Psoas muscle (tissue), 8 donors: ENCODE results near the gene ST3GAL5. TPM values are rescaled to one million over a fixed set of nuclear protein-coding genes. Genes with fewer than 3 reads are reported as not detected.

ENCODE experiments used
- ATAC-seq, 4 donors: fragments of 200-7000 bp; cut with Tn5 transposase; one replicate each; pipeline ENCODE4 v1.9.1; 2020; ENCODE audit warnings: moderate library complexity in 3 of 4, mild to moderate bottlenecking in 2 of 4
- DNase-seq, 2 donors: peaks; one replicate each; pipeline ENCODE4 v3.0.0-alpha.2; 2020
- H3K27ac ChIP-seq: fragments of 200-600 bp; one replicate; pipeline ENCODE4 v1.8.0; 2022
- H3K27me3 ChIP-seq, 3 donors: fragments of 200-600 bp in 1 of 3; one replicate each; pipeline versions ENCODE4 v1.6.1 to v1.8.0; 2013 to 2022; ENCODE audit warnings: low read length in 2 of 3, mild to moderate bottlenecking in 2 of 3, moderate library complexity in 1 of 3; ENCODE audit not compliant: insufficient read depth in 3 of 3
- H3K36me3 ChIP-seq, 2 donors: fragments of 200-600 bp in 1 of 2; one replicate each; pipeline versions ENCODE4 v1.6.1 to v1.8.0; 2013 to 2022; ENCODE audit warnings: low read depth in 1 of 2, mild to moderate bottlenecking in 1 of 2, moderate library complexity in 1 of 2; ENCODE audit not compliant: insufficient read depth in 1 of 2
- H3K4me1 ChIP-seq: fragments of 200-600 bp; one replicate; pipeline ENCODE4 v1.8.0; 2022
- H3K4me3 ChIP-seq: fragments of 200-600 bp; one replicate; pipeline ENCODE4 v1.8.0; 2022; ENCODE audit warnings: mild to moderate bottlenecking
- H3K9me3 ChIP-seq: fragments of 200-600 bp; one replicate; pipeline ENCODE4 v1.8.0; 2022
- CTCF ChIP-seq: fragments of 200-600 bp; IDR thresholded peaks from one replicate; pipeline ENCODE4 v1.8.0; 2022; ENCODE audit warnings: antibody characterized with exemption
- WGBS, 3 donors: extraction: QIAGEN DNeasy Blood & Tissue Kit; methylation state at CpG; one replicate each; pipeline versions ENCODE4 v1.1.6 to v1.1.7; 2013; 5-methylcytosine and 5-hydroxymethylcytosine counted together
- intact Hi-C, 2 donors: fragments of 100-400 bp; cut with DNase I; formaldehyde crosslinking; loops; one replicate each; pipeline versions ENCODE4 v1.11.0 to v1.14.2; 2022
- polyA plus RNA-seq, 3 donors: library from polyadenylated mRNA; stranded (reverse); fragments of 200-250 nt; gene quantifications; one replicate each; pipeline ENCODE4 v1.2.3, GENCODE V29; 2013
- total RNA-seq, 4 donors: library from RNA; stranded (reverse); fragmentation: NEBNext Ultra II Directional in 2 of 4; extraction: Animal tissue kit (Norgen Biotek cat#: 25700) in 2 of 4; gene quantifications; one replicate each; pipeline versions ENCODE4 v1.2.1 to v1.2.4, GENCODE V29; 2021 to 2023
- donor health status: healthy with polysubstance abuse.
- donor health status: DM: no; HTN: no; CAD: no; lungs with moderate emphysema.
- donor health status: Bipolar disorder and iron deficiency.
- donor health status: healthy.
- donor health status: DM: yes; HTN: yes; CAD: no.
- donor health status: DM: no; HTN: no; CAD: no.
- donor health status: DM: no; HTN: no; CAD: no.
- donor health status: DM: yes; HTN: yes; CAD: no.

Gene ST3GAL5
- total and polyA plus RNA-seq, 7 donors = 7.9 to 35.6 (median 14.7) TPM

DNA sequence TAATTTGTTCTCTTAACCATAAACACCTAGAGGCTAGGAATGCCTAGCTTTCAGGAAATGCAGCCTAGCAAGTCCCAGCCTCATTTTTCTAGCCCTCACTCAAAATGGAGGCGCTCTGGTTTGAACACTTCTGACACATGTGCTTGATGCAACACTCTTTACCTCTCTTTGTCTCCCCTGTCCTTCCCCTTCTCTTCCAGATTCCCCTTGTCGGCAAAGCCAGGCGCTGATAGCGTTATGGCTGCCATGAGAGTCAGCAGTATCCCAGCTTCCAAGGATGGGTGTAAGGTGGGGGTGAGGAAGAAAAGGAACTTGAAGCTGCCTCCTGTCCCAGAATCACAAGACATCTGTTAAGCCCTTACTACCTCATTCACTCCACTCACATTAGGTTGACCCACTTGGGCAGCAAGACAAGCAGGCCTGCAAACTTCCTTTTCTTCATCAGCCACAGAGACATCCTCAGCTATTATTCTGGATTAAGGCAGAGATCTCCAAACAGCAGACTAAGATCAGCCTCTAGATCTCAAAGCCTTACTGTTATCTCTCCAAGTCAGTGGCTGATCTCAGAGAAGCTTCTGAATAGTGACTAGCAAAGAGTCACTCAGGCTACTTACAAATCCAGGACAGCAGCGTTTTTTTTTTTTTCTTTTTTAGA is 1.9 kb upstream of the ST3GAL5 start:
- Histone ChIP-seq H3K27ac (peak overlapping the region; percentile 96), H3K4me3 (peak overlapping the region; percentile 77)

DNA sequence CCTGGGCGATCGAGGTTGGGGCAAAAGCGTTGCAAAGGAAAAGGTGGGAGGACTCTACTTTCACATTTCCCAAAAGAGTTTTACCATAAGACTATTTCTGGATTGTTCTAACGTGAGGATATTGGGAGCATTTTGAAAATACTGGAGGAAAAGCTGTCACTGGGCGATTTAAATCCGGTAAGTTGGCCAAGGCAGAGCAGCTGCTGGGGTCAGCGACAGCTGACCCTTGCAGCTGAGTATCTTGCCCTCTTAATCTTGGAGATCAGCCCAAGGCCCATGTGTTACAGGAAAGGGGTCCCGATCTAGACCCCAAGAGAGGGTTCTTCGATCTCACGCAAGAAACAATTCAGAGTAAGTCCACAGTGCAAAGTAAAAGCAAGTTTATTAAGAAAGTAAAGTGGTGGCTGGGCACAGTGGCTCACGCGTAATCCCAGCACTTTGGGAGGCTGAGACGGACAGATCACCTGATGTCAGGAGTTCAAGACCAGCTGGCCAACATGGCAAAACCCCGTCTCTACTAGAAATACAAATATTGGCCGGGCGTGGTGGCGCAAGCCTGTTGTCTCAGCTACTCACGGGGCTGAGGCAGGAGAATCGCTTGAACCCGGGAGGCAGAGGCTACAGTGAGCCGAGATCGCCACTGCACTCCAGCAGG is 964 bp upstream of the ST3GAL5 start:
- peaks cover 32% of the 10 kb centered on the region for H3K4me1 ChIP-seq
- 12 to 23% (median 15%) methylated on average over 22 of the region's 22 CpGs for WGBS, 3 donors
- no peaks in the 10 kb centered on the region for H3K9me3 ChIP-seq
- DNase-seq = peak; percentile 47 to 59
- ATAC-seq = peak in 1 of 4 donors; percentile 4
- peak overlapping the region; percentile 96 for H3K27ac ChIP-seq
- intact Hi-C loops = loop anchor here (2.0 to 5.0 kb wide), 4 partner anchors 62 to 191 kb away; no protein-coding TSS in a partner anchor
- no peaks in the 10 kb centered on the region for H3K27me3 ChIP-seq
- peak overlapping the region; percentile 77 for H3K4me3 ChIP-seq
- H3K36me3 ChIP-seq = no peaks in the 10 kb centered on the region
- TF ChIP-seq CTCF = no peak

More for the DNA sequence above, 1.9 kb upstream of the ST3GAL5 start:
- no peak for TF ChIP-seq CTCF
- ATAC-seq (no peak), DNase-seq (no peak)
- 81 to 92% (median 81%) methylated on average over 5 of the region's 5 CpGs for WGBS, 3 donors
- H3K4me1 ChIP-seq = peaks cover 31% of the 10 kb centered on the region
- no peaks in the 10 kb centered on the region for H3K36me3 ChIP-seq
- intact Hi-C loops = no loop called here
- H3K9me3 ChIP-seq = no peaks in the 10 kb centered on the region
- no peaks in the 10 kb centered on the region for H3K27me3 ChIP-seq

DNA sequence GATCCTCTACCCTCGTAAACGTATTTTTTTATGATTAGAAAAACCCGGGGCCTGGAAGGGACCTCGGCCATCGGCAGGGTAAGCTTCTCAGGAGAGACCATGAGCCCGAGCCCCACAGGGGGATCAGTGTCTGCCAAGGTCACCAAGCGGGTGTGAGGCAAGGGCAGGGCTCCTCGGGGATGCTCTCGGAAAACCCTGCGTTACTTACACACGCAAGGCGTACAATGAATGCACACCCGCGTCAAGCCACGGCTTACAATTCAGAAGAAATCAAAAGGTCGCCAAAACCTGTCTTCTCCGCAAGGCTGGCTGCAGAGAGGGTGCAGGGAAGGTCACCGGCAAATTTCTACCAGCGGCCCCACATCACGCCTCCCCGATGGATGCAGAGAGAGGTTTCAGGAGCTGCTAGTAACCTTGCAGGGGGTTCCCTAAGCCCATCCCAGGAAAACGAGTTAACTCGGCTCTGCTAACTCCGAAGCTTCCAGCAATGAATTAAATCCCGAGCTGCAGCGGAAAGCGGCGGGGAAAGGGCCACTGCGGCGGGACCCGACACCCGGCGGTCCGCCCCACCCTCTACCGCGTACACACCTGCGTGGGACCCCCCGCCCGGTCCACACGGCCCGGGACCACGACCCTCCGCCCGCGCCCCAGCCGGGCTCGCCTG is 638 bp downstream of the ST3GAL5 start:
- intact Hi-C loops = loop anchor here (2.0 to 5.0 kb wide), 4 partner anchors 61 to 193 kb away; no protein-coding TSS in a partner anchor
- DNase-seq (peak; percentile 19 to 64), ATAC-seq (peak in 3 of 4 donors; percentile 12 to 13 (median 12))
- Histone ChIP-seq H3K36me3 (no peaks in the 10 kb centered on the region), H3K27ac (peak overlapping the region; percentile 96), H3K27me3 (no peaks in the 10 kb centered on the region), H3K9me3 (no peaks in the 10 kb centered on the region), H3K4me1 (peaks cover 32% of the 10 kb centered on the region), H3K4me3 (peak overlapping the region; percentile 77)
- no peak for TF ChIP-seq CTCF
- 0 to 1% (median 0%) methylated on average over 24 to 47 of the region's 47 CpGs for WGBS, 3 donors

GRCh38 chr2:85887566-85888019 is 1.2 kb downstream of the ST3GAL5 start:
- intact Hi-C loops = loop anchor here (2.0 to 5.0 kb wide), 5 partner anchors 60 to 193 kb away; no protein-coding TSS in a partner anchor
- ATAC-seq (peak; percentile 56 to 76 (median 70)), DNase-seq (peak; percentile 50 to 79)
- H3K36me3 ChIP-seq = no peaks in the 10 kb centered on the region
- TF ChIP-seq CTCF = peak; percentile 36
- H3K4me1 ChIP-seq = peaks cover 32% of the 10 kb centered on the region
- H3K27me3 ChIP-seq = no peaks in the 10 kb centered on the region
- H3K4me3 ChIP-seq = peak overlapping the region; percentile 77
- peak overlapping the region; percentile 96 for H3K27ac ChIP-seq
- H3K9me3 ChIP-seq = no peaks in the 10 kb centered on the region
- WGBS, 3 donors = 1 to 2% (median 2%) methylated on average over 10 of the region's 10 CpGs
